ENCODE data around the gene GDAP2. TPM values are rescaled to one million over a fixed set of nuclear protein-coding genes. Genes with fewer than 3 reads are reported as not detected.

Gene GDAP2
- total and polyA plus RNA-seq, 2 donors (not counting 1 experiment from before 2014, with no cell fraction given), result 6.8 to 36.7 TPM

- POLR2A ChIA-PET, result no interaction called here
- WGBS (ENCODE audit: insufficient coverage), result no CpG with 5 or more reads among the region's 1 CpG
- intact Hi-C loops (cut with micrococcal nuclease), result loop anchor here (5.0 kb wide), 1 partner anchor 142 kb away; no protein-coding TSS in a partner anchor
- Histone ChIP-seq H3K4me1 (ENCODE audit: control insufficient read depth in 2 of 2, insufficient read depth in 2 of 2, low read length in 2 of 2) (no peaks in the 10 kb centered on the region), H3K79me2 (ENCODE audit: control insufficient read depth, insufficient read depth, low read length) (no peaks in the 10 kb centered on the region), H3K27ac (ENCODE audit: low read length in 2 of 2) (no peak overlapping the region), H4K20me1 (ENCODE audit: control insufficient read depth, insufficient read depth, low read length, poor library complexity, severe bottlenecking) (no peaks in the 10 kb centered on the region), H3K9ac (ENCODE audit: low read length) (no peak overlapping the region), H3K9me3 (ENCODE audit: control extremely low read depth in 1 of 3, control insufficient read depth in 2 of 3, insufficient read depth in 1 of 3, low read length in 2 of 3) (peaks cover 0 to 3% (median 0%) of the 10 kb centered on the region in 3 donors), H2AFZ (ENCODE audit: insufficient read depth, low read depth, low read length, poor library complexity, severe bottlenecking) (no peak overlapping the region), H3K36me3 (replicated peaks in 1 of 2; ENCODE audit: control extremely low read depth in 1 of 2, control insufficient read depth in 1 of 2, extremely low read depth in 1 of 2, insufficient read depth in 2 of 2, low read length in 1 of 2) (peaks cover 21 to 51% of the 10 kb centered on the region in 2 experiments), H3K4me3 (ENCODE audit: control extremely low read depth in 1 of 5, extremely low read depth in 1 of 5, insufficient read depth in 1 of 5, low read depth in 2 of 5, low read length in 4 of 5) (no peak overlapping the region), H3K4me2 (replicated peaks; ENCODE audit: low read depth, low read length, poor library complexity, severe bottlenecking) (no peak overlapping the region), H3K27me3 (replicated peaks in 1 of 4; ENCODE audit: control extremely low read depth in 1 of 4, control insufficient read depth in 3 of 4, insufficient read depth in 4 of 4, low read length in 3 of 4) (no peaks in the 10 kb centered on the region)
- H3K4me3 Mint-ChIP-seq, result no peak overlapping the region
- ATAC-seq (ENCODE audit: low read depth) (no peak), DNase-seq (no peak)
- H3K27ac Mint-ChIP-seq, result no peak overlapping the region
- peaks cover 2% of the 10 kb centered on the region for H3K4me1 Mint-ChIP-seq
- H3K9me3 Mint-ChIP-seq (ENCODE audit: insufficient read depth), result no peaks in the 10 kb centered on the region
- no peaks in the 10 kb centered on the region for H3K27me3 Mint-ChIP-seq
- no peak for TF ChIP-seq CTCF (IDR thresholded peaks at IDR 0.05)
- no peak for TF ChIP-seq EZH2 (IDR thresholded peaks at IDR 0.05; ENCODE audit: borderline replicate concordance, insufficient read depth, low read depth, low read length, poor library complexity, severe bottlenecking)
- CTCF ChIA-PET, result interaction anchor here (0.7 to 2.2 kb wide), 3 partner anchors 19 to 387 kb away, joined by 3 to 9 read pairs (median 6); no protein-coding TSS in a partner anchor
Observed at GRCh38 chr1:117899801-117900200, 29.6 kb downstream of the GDAP2 start.

GRCh38 chr1:117897551-117897950 is 31.9 kb downstream of the GDAP2 start:
- Histone ChIP-seq H3K27ac (ENCODE audit: low read length in 2 of 2) (no peak overlapping the region), H3K4me2 (replicated peaks; ENCODE audit: low read depth, low read length, poor library complexity, severe bottlenecking) (no peak overlapping the region), H3K9me3 (ENCODE audit: control extremely low read depth in 1 of 3, control insufficient read depth in 2 of 3, insufficient read depth in 1 of 3, low read length in 2 of 3) (peaks cover 0 to 3% (median 0%) of the 10 kb centered on the region in 3 donors), H3K79me2 (ENCODE audit: control insufficient read depth, insufficient read depth, low read length) (no peaks in the 10 kb centered on the region), H3K4me1 (ENCODE audit: control insufficient read depth in 2 of 2, insufficient read depth in 2 of 2, low read length in 2 of 2) (no peaks in the 10 kb centered on the region), H3K9ac (ENCODE audit: low read length) (no peak overlapping the region), H3K4me3 (ENCODE audit: control extremely low read depth in 1 of 5, extremely low read depth in 1 of 5, insufficient read depth in 1 of 5, low read depth in 2 of 5, low read length in 4 of 5) (no peak overlapping the region), H2AFZ (ENCODE audit: insufficient read depth, low read depth, low read length, poor library complexity, severe bottlenecking) (no peak overlapping the region), H3K27me3 (replicated peaks in 1 of 4; ENCODE audit: control extremely low read depth in 1 of 4, control insufficient read depth in 3 of 4, insufficient read depth in 4 of 4, low read length in 3 of 4) (no peaks in the 10 kb centered on the region), H4K20me1 (ENCODE audit: control insufficient read depth, insufficient read depth, low read length, poor library complexity, severe bottlenecking) (no peaks in the 10 kb centered on the region), H3K36me3 (replicated peaks in 1 of 2; ENCODE audit: control extremely low read depth in 1 of 2, control insufficient read depth in 1 of 2, extremely low read depth in 1 of 2, insufficient read depth in 2 of 2, low read length in 1 of 2) (peaks cover 23 to 44% of the 10 kb centered on the region in 2 experiments)
- intact Hi-C loops (cut with micrococcal nuclease), result loop anchor here (5.0 kb wide), 1 partner anchor 140 kb away; no protein-coding TSS in a partner anchor
- Mint-ChIP-seq H3K27me3 (no peaks in the 10 kb centered on the region), H3K27ac (no peak overlapping the region), H3K9me3 (ENCODE audit: insufficient read depth) (no peaks in the 10 kb centered on the region), H3K4me1 (peaks cover 2% of the 10 kb centered on the region), H3K4me3 (no peak overlapping the region)
- no peak for ATAC-seq (ENCODE audit: low read depth)
- no peak for DNase-seq
- CTCF ChIA-PET, result interaction anchor here (2.2 to 4.9 kb wide), 5 partner anchors 10 to 388 kb away, joined by 6 to 41 read pairs (median 15); no protein-coding TSS in a partner anchor
- no peak for TF ChIP-seq CTCF (IDR thresholded peaks at IDR 0.05)
- no peak for TF ChIP-seq EZH2 (IDR thresholded peaks at IDR 0.05; ENCODE audit: borderline replicate concordance, insufficient read depth, low read depth, low read length, poor library complexity, severe bottlenecking)
- WGBS (ENCODE audit: insufficient coverage), result 80% methylated on average over 2 of the region's 4 CpGs
- POLR2A ChIA-PET, result no interaction called here

Data from B cell (primary cell).